H1 (cell line): Measurements from ENCODE around the gene PFDN6. TPM values are rescaled to one million over a fixed set of nuclear protein-coding genes. Genes with fewer than 3 reads are reported as not detected.

Experiments used
- CTCF ChIA-PET: fragments of 300-600 bp; sonication (Branson Sonifier 250); formaldehyde crosslinking; loops from one replicate; lab custom pipeline; 2021; ENCODE audit not compliant: partially characterized antibody; lab: Charles Lee
- POLR2A ChIA-PET: fragments of 300-600 bp; sonication (Branson Sonifier 250); formaldehyde crosslinking; loops from one replicate; lab custom pipeline; 2021; ENCODE audit warnings: inconsistent platforms; ENCODE audit not compliant: partially characterized antibody; lab: Charles Lee
- DNase-seq, 2 experiments: peaks; one replicate each; pipeline versions ENCODE4 v3.0.0 to v3.0.0-alpha.2; 2010 to 2022; ENCODE audit warnings: low spot score in 2 of 2, low read depth in 1 of 2, mixed read lengths in 1 of 2
- FAIRE-seq: peaks from 2 replicates; lab custom pipeline; 2011; peaks lifted over from hg19 to GRCh38; lab: Jason Lieb, UNC
- H2AFZ ChIP-seq: 2 replicates; pipeline ENCODE4 v1.8.1; 2012; ENCODE audit warnings: low read length, inconsistent platforms
- H2AK5ac ChIP-seq: 2 replicates; pipeline ENCODE4 v1.6.1; 2013; ENCODE audit warnings: low read depth, low read length
- H2BK120ac ChIP-seq: replicated peaks from 2 replicates; pipeline ENCODE3; 2013; ENCODE audit warnings: low read depth, low read length, inconsistent platforms
- H2BK12ac ChIP-seq: 2 replicates; pipeline ENCODE4 v1.6.1; 2013; ENCODE audit warnings: low read depth, low read length
- H2BK15ac ChIP-seq: 2 replicates; pipeline ENCODE4 v1.6.1; 2013; ENCODE audit warnings: low read length
- H2BK20ac ChIP-seq: 2 replicates; pipeline ENCODE4 v1.6.1; 2013; ENCODE audit warnings: low read length
- H2BK5ac ChIP-seq: 2 replicates; pipeline ENCODE4 v1.6.1; 2013; ENCODE audit warnings: low read depth, low read length
- H3K14ac ChIP-seq: 2 replicates; pipeline ENCODE4 v1.6.1; 2013; ENCODE audit warnings: inconsistent platforms; ENCODE audit not compliant: insufficient read length
- H3K18ac ChIP-seq: 2 replicates; pipeline ENCODE4 v1.6.1; 2013; ENCODE audit warnings: low read length; ENCODE audit errors: extremely low read depth
- H3K23ac ChIP-seq: 2 replicates; pipeline ENCODE4 v1.6.1; 2013; ENCODE audit warnings: inconsistent platforms; ENCODE audit not compliant: insufficient read length
- H3K23me2 ChIP-seq: 2 replicates; pipeline ENCODE4 v1.6.1; 2013; ENCODE audit warnings: low read depth, low read length
- H3K27ac ChIP-seq: 2 replicates; pipeline ENCODE4 v1.6.1; 2011; ENCODE audit warnings: low read depth, low read length, inconsistent platforms
- H3K27me3 ChIP-seq, 4 experiments: replicated peaks in 1 of 4; 1 replicate in 1 of 4; 2 replicates in 3 of 4; pipeline versions ENCODE4 v1.6.1 to v1.8.1; 2011 to 2013; ENCODE audit warnings: low read length in 3 of 4, mild to moderate bottlenecking in 3 of 4, inconsistent platforms in 2 of 4, mixed read lengths in 2 of 4, moderate library complexity in 1 of 4; ENCODE audit not compliant: control insufficient read depth in 3 of 4, insufficient read depth in 3 of 4; ENCODE audit errors: extremely low read depth in 1 of 4
- H3K36me3 ChIP-seq, 4 experiments: 2 replicates each; pipeline versions ENCODE4 v1.6.1 to v1.8.1; 2011 to 2013; ENCODE audit warnings: mild to moderate bottlenecking in 4 of 4, low read length in 3 of 4, moderate library complexity in 2 of 4, control low read depth in 1 of 4, inconsistent platforms in 1 of 4; ENCODE audit not compliant: insufficient read depth in 4 of 4, control insufficient read depth in 2 of 4
- H3K4ac ChIP-seq: replicated peaks from 2 replicates; pipeline ENCODE3; 2013; ENCODE audit warnings: low read length, low read depth, mixed read lengths, inconsistent platforms; ENCODE audit not compliant: insufficient read length
- H3K4me1 ChIP-seq, 4 experiments: replicated peaks in 1 of 4; 1 replicate in 1 of 4; 2 replicates in 3 of 4; pipeline versions ENCODE4 v1.6.1 to v1.8.1; 2011 to 2013; ENCODE audit warnings: low read length in 3 of 4, inconsistent platforms in 2 of 4, mixed read lengths in 1 of 4; ENCODE audit not compliant: insufficient read depth in 4 of 4, control insufficient read depth in 3 of 4
- H3K4me2 ChIP-seq, 2 experiments: 2 replicates each; pipeline versions ENCODE4 v1.6.1 to v1.8.1; 2011 to 2013; ENCODE audit warnings: low read depth in 2 of 2, low read length in 2 of 2, control low read depth in 1 of 2, inconsistent platforms in 1 of 2, mild to moderate bottlenecking in 1 of 2; ENCODE audit not compliant: insufficient read depth in 1 of 2
- H3K4me3 ChIP-seq, 4 experiments: fragments of 200-600, 300-600 bp in 1 of 4; sonication (generic), shearing (Covaris generic), sonication (Bioruptor Twin) in 1 of 4; 2 replicates each; pipeline versions ENCODE4 v1.5.1 to v1.8.1; 2011 to 2016; ENCODE audit warnings: low read length in 4 of 4, low read depth in 3 of 4, control low read depth in 2 of 4, inconsistent platforms in 2 of 4, mild to moderate bottlenecking in 2 of 4, mixed read lengths in 1 of 4, moderate library complexity in 1 of 4; ENCODE audit not compliant: insufficient read depth in 2 of 4; ENCODE audit errors: extremely low read depth in 1 of 4
- H3K56ac ChIP-seq: replicated peaks from 2 replicates; pipeline ENCODE3; 2013; ENCODE audit warnings: low read depth, mild to moderate bottlenecking, mixed read lengths, low read length, inconsistent platforms; ENCODE audit not compliant: insufficient read length
- H3K79me1 ChIP-seq: 2 replicates; pipeline ENCODE4 v1.6.1; 2013; ENCODE audit warnings: low read depth, low read length, control low read depth
- H3K79me2 ChIP-seq, 2 experiments: 2 replicates each; pipeline versions ENCODE4 v1.6.1 to v1.8.1; 2012 to 2013; ENCODE audit warnings: low read length in 2 of 2, mild to moderate bottlenecking in 2 of 2, inconsistent platforms in 1 of 2; ENCODE audit not compliant: insufficient read depth in 2 of 2, control insufficient read depth in 1 of 2
- H3K9ac ChIP-seq, 4 experiments: replicated peaks in 1 of 4; 1 replicate in 1 of 4; 2 replicates in 3 of 4; pipeline versions ENCODE4 v1.6.1 to v1.8.1; 2011 to 2013; ENCODE audit warnings: low read depth in 3 of 4, low read length in 3 of 4, control low read depth in 2 of 4, mild to moderate bottlenecking in 2 of 4, moderate library complexity in 2 of 4, inconsistent platforms in 1 of 4; ENCODE audit errors: extremely low read depth in 1 of 4
- H3K9me3 ChIP-seq, 2 experiments: 2 replicates each; pipeline versions ENCODE4 v1.6.1 to v1.8.1; 2012 to 2013; ENCODE audit warnings: mild to moderate bottlenecking in 2 of 2, moderate library complexity in 2 of 2, control low read depth in 1 of 2, inconsistent platforms in 1 of 2, low read depth in 1 of 2, low read length in 1 of 2, mixed read lengths in 1 of 2; ENCODE audit not compliant: insufficient read depth in 2 of 2
- H4K20me1 ChIP-seq, 2 experiments: replicated peaks in 1 of 2; 2 replicates each; pipeline versions ENCODE3 to v1.8.1; 2011 to 2013; ENCODE audit warnings: inconsistent platforms in 2 of 2, low read length in 2 of 2, mild to moderate bottlenecking in 1 of 2; ENCODE audit not compliant: insufficient read depth in 2 of 2, control insufficient read depth in 1 of 2
- H4K5ac ChIP-seq: 2 replicates; pipeline ENCODE4 v1.6.1; 2013; ENCODE audit warnings: low read length, low read depth, mixed read lengths, inconsistent platforms; ENCODE audit not compliant: insufficient read length
- H4K8ac ChIP-seq: 2 replicates; pipeline ENCODE4 v1.8.0; 2013; ENCODE audit warnings: mild to moderate bottlenecking, moderate library complexity, low read length, inconsistent platforms; ENCODE audit not compliant: insufficient read depth; ENCODE audit errors: extremely low read depth
- H4K91ac ChIP-seq: replicated peaks from 2 replicates; pipeline ENCODE3; 2013; ENCODE audit warnings: low read length, mixed read lengths, inconsistent platforms; ENCODE audit not compliant: insufficient read length
- BACH1 ChIP-seq: IDR thresholded peaks from 2 replicates; pipeline ENCODE4 v1.6.1; 2012; ENCODE audit warnings: low read length, improper control_type of control experiment
- CREB1 ChIP-seq: IDR thresholded peaks from 2 replicates; pipeline ENCODE4 v1.6.1; 2012; ENCODE audit warnings: inconsistent platforms
- E2F6 ChIP-seq: IDR thresholded peaks from 2 replicates; pipeline ENCODE4 v1.6.1; 2012; ENCODE audit warnings: inconsistent platforms
- KDM1A ChIP-seq: fragments of 200-600, 300-600 bp; sonication (generic); IDR thresholded peaks from 2 replicates; pipeline ENCODE4 v1.7.1; 2016; ENCODE audit warnings: mild to moderate bottlenecking, low read length, borderline replicate concordance
- POLR2AphosphoS5 ChIP-seq: IDR thresholded peaks from 2 replicates; pipeline ENCODE4 v1.6.1; 2011; ENCODE audit warnings: low read depth, low read length
- TEAD4 ChIP-seq: IDR thresholded peaks from 2 replicates; pipeline ENCODE4 v1.6.1; 2012; ENCODE audit warnings: low read depth, low read length, inconsistent platforms, mixed read lengths
- WGBS, 2 experiments: shearing (Covaris generic) in 1 of 2; methylation state at CpG; one replicate each; pipeline versions ENCODE4 v1.1.6 to v1.1.7; 2013 to 2015; ENCODE audit warnings: low lambda C conversion rate in 2 of 2, mixed read lengths in 2 of 2, inconsistent platforms in 1 of 2, low coverage in 1 of 2, missing lambda C conversion rate in 1 of 2; ENCODE audit not compliant: insufficient replicate concordance in 2 of 2, insufficient coverage in 1 of 2, insufficient read length in 1 of 2; ENCODE audit errors: extremely low coverage in 1 of 2, missing lambda C conversion rate in 1 of 2; 5-methylcytosine and 5-hydroxymethylcytosine counted together
- polyA plus RNA-seq, 7 experiments: library from polyadenylated mRNA; depleted of rRNA in 3 of 7; stranded (reverse) in 5 of 7; unstranded in 2 of 7; fragments of >200 nt in 5 of 7; fragments of 200-250 nt in 2 of 7; gene quantifications; 1 replicate in 5 of 7; 2 replicates in 1 of 7; 4 replicates in 1 of 7; pipeline versions ENCODE4 v1.2.1 to v1.2.3, GENCODE V29; 2011 to 2013; ENCODE audit warnings: missing spikeins in 2 of 7, mixed read lengths in 2 of 7
- total RNA-seq: library from RNA; stranded (reverse); fragmentation: NEBNext Ultra II Directional; extraction: Animal tissue kit (Norgen Biotek cat#: 25700); gene quantifications from 2 replicates; pipeline ENCODE4 v1.2.1, GENCODE V29; 2021

Gene PFDN6
- total and polyA plus RNA-seq, 2 of the 8 experiments (the other 6 are each of a cell fraction or from before 2014, with no cell fraction given), result 32.0 to 95.7 TPM

GRCh38 chr6:33330736-33331135 is 41.3 kb downstream of the PFDN6 start:
- 84% methylated on average over 5 of the region's 10 CpGs; no CpG with 5 or more reads in 1 of the 2 experiments for WGBS, 2 experiments
- Histone ChIP-seq H4K20me1 (no peaks in the 10 kb centered on the region), H2AK5ac (no peak overlapping the region), H2BK20ac (no peak overlapping the region), H3K9me3 (no peaks in the 10 kb centered on the region), H3K56ac (no peak overlapping the region), H3K9ac (no peak overlapping the region), H3K4ac (no peak overlapping the region), H3K4me2 (no peak overlapping the region), H3K4me1 (no peaks in the 10 kb centered on the region), H3K23ac (no peak overlapping the region), H3K14ac (no peak overlapping the region), H3K23me2 (no peaks in the 10 kb centered on the region), H2AFZ (no peak overlapping the region), H2BK12ac (no peak overlapping the region), H3K27me3 (no peaks in the 10 kb centered on the region), H3K18ac (no peak overlapping the region), H3K79me1 (no peaks in the 10 kb centered on the region), H3K36me3 (no peaks in the 10 kb centered on the region), H3K79me2 (no peaks in the 10 kb centered on the region), H2BK5ac (no peak overlapping the region), H2BK120ac (no peak overlapping the region), H3K27ac (no peak overlapping the region), H4K5ac (no peak overlapping the region), H4K8ac (no peak overlapping the region)
- DNase-seq, result no peak
- POLR2A ChIA-PET, result interaction anchor here (0.6 to 1.9 kb wide), 2 partner anchors 10 to 24 kb away, joined by 4 to 5 read pairs; no protein-coding TSS in a partner anchor
- CTCF ChIA-PET, result interaction anchor here (0.7 to 1.5 kb wide), 5 partner anchors 11 to 159 kb away, joined by 3 to 5 read pairs (median 3); no protein-coding TSS in a partner anchor
- no peak for FAIRE-seq
- TF ChIP-seq TEAD4, result no peak
- no peak for TF ChIP-seq CREB1
- TF ChIP-seq POLR2AphosphoS5, result no peak
- TF ChIP-seq KDM1A, result no peak
- TF ChIP-seq BACH1, result no peak
- no peak for TF ChIP-seq E2F6
- TF ChIP-seq, all 59 proteins: peak for 0
- Histone ChIP-seq H3K4me3 (no peak overlapping the region), H4K91ac (no peak overlapping the region), H2BK15ac (no peak overlapping the region)
